ENCODE results near the gene GAL3ST3. TPM values are rescaled to one million over a fixed set of nuclear protein-coding genes. Genes with fewer than 3 reads are reported as not detected.

The GAL3ST3 gene
- total and polyA plus RNA-seq, 2 of the 8 experiments (the other 6 are each of a cell fraction or from before 2014, with no cell fraction given), result 21.1 to 21.4 TPM

DNA sequence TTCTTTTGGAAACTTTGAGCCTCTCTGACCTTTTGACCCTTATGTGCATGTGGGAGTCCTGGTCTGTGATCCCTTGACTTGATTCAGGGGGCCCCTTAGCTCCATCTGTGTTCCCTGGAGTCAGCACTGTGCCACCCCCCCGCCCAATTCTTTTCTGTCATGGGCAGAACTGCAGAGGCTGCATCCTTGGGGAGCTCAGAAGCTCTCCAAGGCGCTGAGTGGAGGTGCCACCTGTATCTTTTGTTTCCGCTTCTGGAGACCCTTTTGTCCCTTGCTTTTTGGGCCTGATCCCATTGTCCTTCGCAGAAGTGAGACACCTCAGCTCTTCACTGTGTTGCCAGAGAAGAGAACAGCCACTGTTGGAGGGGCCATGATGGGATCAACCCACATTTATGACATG, 18.7 kb upstream of the GAL3ST3 start:
- Histone ChIP-seq H4K5ac (ENCODE audit: insufficient read length, low read depth, low read length) (no peak overlapping the region), H3K27me3 (replicated peaks in 1 of 4; ENCODE audit: control insufficient read depth in 3 of 4, extremely low read depth in 1 of 4, insufficient read depth in 3 of 4, low read length in 3 of 4) (no peaks in the 10 kb centered on the region), H3K27ac (ENCODE audit: low read depth, low read length) (no peak overlapping the region; the same call in 1 of the 2 replicates), H4K20me1 (replicated peaks in 1 of 2; ENCODE audit: control insufficient read depth in 1 of 2, insufficient read depth in 2 of 2, low read length in 2 of 2) (peaks cover 1 to 17% of the 10 kb centered on the region in 2 experiments), H3K4ac (replicated peaks; ENCODE audit: insufficient read length, low read depth, low read length) (no peak overlapping the region), H3K79me1 (ENCODE audit: low read depth, low read length) (no peaks in the 10 kb centered on the region; the same call in 1 of the 2 replicates), H2BK20ac (ENCODE audit: low read length) (no peak overlapping the region), H3K4me2 (ENCODE audit: insufficient read depth in 1 of 2, low read depth in 2 of 2, low read length in 2 of 2) (no peak overlapping the region), H3K79me2 (ENCODE audit: control insufficient read depth in 1 of 2, insufficient read depth in 2 of 2, low read length in 2 of 2) (peaks cover 0 to 13% of the 10 kb centered on the region in 2 experiments; a peak in 2 of 4 replicates), H4K91ac (replicated peaks; ENCODE audit: insufficient read length, low read length) (no peak overlapping the region), H2BK15ac (ENCODE audit: low read length) (no peak overlapping the region), H3K4me3 (ENCODE audit: extremely low read depth in 1 of 4, insufficient read depth in 2 of 4, low read depth in 3 of 4, low read length in 4 of 4) (no peak overlapping the region), H2BK5ac (ENCODE audit: low read depth, low read length) (no peak overlapping the region), H3K56ac (replicated peaks; ENCODE audit: insufficient read length, low read depth, low read length) (no peak overlapping the region), H3K9ac (replicated peaks in 1 of 4; ENCODE audit: extremely low read depth in 1 of 4, low read depth in 3 of 4, low read length in 3 of 4) (no peak overlapping the region), H2BK12ac (ENCODE audit: low read depth, low read length) (no peak overlapping the region), H3K23me2 (ENCODE audit: low read depth, low read length) (no peaks in the 10 kb centered on the region; the same call in 1 of the 2 replicates), H2BK120ac (replicated peaks; ENCODE audit: low read depth, low read length) (no peak overlapping the region), H3K36me3 (ENCODE audit: control insufficient read depth in 2 of 4, insufficient read depth in 4 of 4, low read length in 3 of 4) (peaks cover 23 to 58% (median 48%) of the 10 kb centered on the region in 4 experiments), H3K4me1 (replicated peaks in 1 of 4; ENCODE audit: control insufficient read depth in 3 of 4, insufficient read depth in 4 of 4, low read length in 3 of 4) (peaks cover 5 to 13% (median 8%) of the 10 kb centered on the region in 4 experiments; a peak in 6 of 7 replicates), H2AK5ac (ENCODE audit: low read depth, low read length) (no peak overlapping the region), H2AFZ (ENCODE audit: low read length) (no peak overlapping the region), H3K9me3 (ENCODE audit: insufficient read depth in 2 of 2, low read depth in 1 of 2, low read length in 1 of 2) (no peaks in the 10 kb centered on the region), H3K18ac (ENCODE audit: extremely low read depth, low read length) (no peak overlapping the region), H3K14ac (ENCODE audit: insufficient read length) (no peak overlapping the region), H4K8ac (ENCODE audit: extremely low read depth, insufficient read depth, low read length) (no peak overlapping the region; the same call in 1 of the 2 replicates), H3K23ac (ENCODE audit: insufficient read length) (no peak overlapping the region)
- 82% methylated on average over 4 of the region's 4 CpGs; no CpG with 5 or more reads in 1 of the 2 experiments for WGBS, 2 experiments (ENCODE audit: extremely low coverage in 1 of 2, insufficient coverage in 1 of 2, insufficient read length in 1 of 2, insufficient replicate concordance in 2 of 2, low coverage in 1 of 2, low lambda C conversion rate in 2 of 2, missing lambda C conversion rate in 1 of 2)
- FAIRE-seq, result no peak
- ChIA-PET POLR2A (ENCODE audit: partially characterized antibody) (interaction anchor here (0.9 to 9.7 kb wide), 4 partner anchors 12 to 113 kb away, joined by 3 to 150 read pairs (median 13); partner anchors contain the start of genes GAL3ST3 and SF3B2), CTCF (ENCODE audit: partially characterized antibody) (interaction anchor here (0.6 to 8.8 kb wide), 24 partner anchors 9 to 519 kb away, joined by 3 to 144 read pairs (median 4); partner anchors contain the start of genes CCDC85B, CST6, GAL3ST3 and SF3B2)
- TF ChIP-seq JUN (IDR thresholded peaks at IDR 0.05; ENCODE audit: low read depth, low read length) (no peak), SP1 (IDR thresholded peaks at IDR 0.05; ENCODE audit: low read depth, low read length) (no peak), SAP30 (IDR thresholded peaks at IDR 0.05; ENCODE audit: insufficient read depth, insufficient replicate concordance, low read length) (no peak), HDAC6 (IDR thresholded peaks at IDR 0.05; ENCODE audit: low read depth, low read length) (no peak), SRF (IDR thresholded peaks at IDR 0.05; ENCODE audit: low read depth, low read length) (no peak), KDM4A (IDR thresholded peaks at IDR 0.05; ENCODE audit: low read depth, low read length, severe bottlenecking) (no peak), ASH2L (IDR thresholded peaks at IDR 0.05; ENCODE audit: low read length) (no peak), BRCA1 (IDR thresholded peaks at IDR 0.05; ENCODE audit: low read depth, low read length) (no peak), RFX5 (IDR thresholded peaks at IDR 0.05; ENCODE audit: borderline replicate concordance, low read depth, low read length) (no peak), SIRT6 (IDR thresholded peaks at IDR 0.05; ENCODE audit: low read length) (no peak), TEAD4 (IDR thresholded peaks at IDR 0.05; ENCODE audit: low read depth, low read length) (no peak), PHF8 (conservative IDR thresholded peaks at IDR 0.05; ENCODE audit: low read depth, low read length) (no peak), JUND (IDR thresholded peaks at IDR 0.05; ENCODE audit: low read length) (no peak), SIX5 (IDR thresholded peaks at IDR 0.05; ENCODE audit: low read depth, low read length) (no peak), SP4 (IDR thresholded peaks at IDR 0.05; ENCODE audit: low read length) (no peak), TAF1 (IDR thresholded peaks at IDR 0.05; ENCODE audit: low read depth, low read length) (no peak)
- DNase-seq (ENCODE audit: low read depth in 1 of 2, low spot score in 2 of 2), result no peak

All from H1 (cell line).